Stimulated activated CD8-positive, alpha-beta memory T cell treated with anti-CD3 and anti-CD28 coated beads, Interleukin-12 subunit alpha, Interleukin-12 subunit beta, amount 100 ng/mL, for 24 hours (primary cell): ENCODE results near the gene PRSS57.
"Not testable (repeated sequence)": the region's sequence is repeated elsewhere in the genome, so short reads cannot be mapped to it uniquely, and the experiment has no call there.

Source experiments
- DNase-seq: peaks from one replicate; pipeline ENCODE4 v3.0.0-alpha.2; 2020; ENCODE audit errors: extremely low read depth

The PRSS57 gene

DNA sequence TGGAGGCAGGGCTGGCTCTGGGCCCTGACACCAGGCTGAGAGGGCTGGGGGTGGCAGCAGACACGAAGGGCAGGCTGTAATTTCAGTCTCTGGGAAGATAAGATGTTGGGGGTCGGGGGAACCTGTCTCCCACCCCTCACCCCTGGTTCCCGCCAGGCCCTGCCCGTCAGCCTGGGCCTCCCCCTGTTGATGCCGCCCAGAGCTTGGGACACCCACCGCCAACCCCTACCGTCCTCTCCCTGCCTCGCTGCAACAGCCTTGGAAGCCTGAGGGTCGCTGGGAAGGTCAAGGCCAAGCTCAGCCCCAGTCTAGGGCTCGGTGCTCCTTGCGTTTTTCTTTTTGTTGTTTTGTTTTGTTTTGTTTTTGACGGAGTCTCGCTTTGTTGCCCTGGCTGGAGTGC, 28.0 kb upstream of the PRSS57 start:
- DNase-seq = no peak

GRCh38 chr19:722553-723101, 27.4 kb upstream of the PRSS57 start:
- DNase-seq = no peak

DNA sequence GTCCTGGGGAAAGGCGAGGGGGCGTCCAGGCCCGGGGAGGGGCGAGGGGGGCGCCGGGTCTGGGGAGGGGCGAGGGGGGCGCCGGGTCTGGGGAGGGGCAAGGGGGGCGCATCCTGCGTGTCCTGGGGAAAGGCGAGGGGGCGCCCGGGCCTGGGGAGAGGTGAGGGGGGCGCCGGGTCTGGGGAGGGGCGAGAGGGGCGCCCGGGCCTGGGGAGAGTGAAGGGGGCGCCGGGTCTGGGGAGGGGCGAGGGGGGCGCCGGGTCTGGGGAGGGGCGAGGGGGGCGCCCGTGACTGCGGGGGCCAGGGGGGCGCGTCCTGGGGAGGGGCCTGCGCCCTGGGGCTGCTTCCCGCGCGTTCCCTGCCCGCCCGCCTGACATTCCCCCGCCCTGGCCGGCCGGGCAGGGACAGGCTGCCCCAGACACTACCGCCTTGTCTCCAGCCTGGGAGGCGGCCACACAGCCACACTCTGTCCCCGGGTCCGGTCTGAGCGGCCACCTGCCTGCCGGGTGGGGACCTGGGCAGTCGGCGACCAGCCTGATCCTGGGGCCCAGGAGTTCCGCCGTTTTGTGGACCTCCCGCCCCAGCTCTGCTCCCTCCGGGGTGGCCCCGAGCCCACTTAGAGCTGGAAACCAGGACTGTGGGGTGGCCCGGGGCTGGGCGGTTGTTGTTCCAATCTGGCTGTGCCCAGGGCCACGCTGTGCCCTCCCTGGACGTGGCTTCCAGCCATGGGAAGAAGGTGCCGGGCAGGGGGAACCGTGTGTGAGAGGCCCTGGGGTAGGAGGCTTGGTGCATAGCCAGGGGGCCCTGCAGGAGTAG, 25.3 kb upstream of the PRSS57 start:
- DNase-seq = no peak

DNA sequence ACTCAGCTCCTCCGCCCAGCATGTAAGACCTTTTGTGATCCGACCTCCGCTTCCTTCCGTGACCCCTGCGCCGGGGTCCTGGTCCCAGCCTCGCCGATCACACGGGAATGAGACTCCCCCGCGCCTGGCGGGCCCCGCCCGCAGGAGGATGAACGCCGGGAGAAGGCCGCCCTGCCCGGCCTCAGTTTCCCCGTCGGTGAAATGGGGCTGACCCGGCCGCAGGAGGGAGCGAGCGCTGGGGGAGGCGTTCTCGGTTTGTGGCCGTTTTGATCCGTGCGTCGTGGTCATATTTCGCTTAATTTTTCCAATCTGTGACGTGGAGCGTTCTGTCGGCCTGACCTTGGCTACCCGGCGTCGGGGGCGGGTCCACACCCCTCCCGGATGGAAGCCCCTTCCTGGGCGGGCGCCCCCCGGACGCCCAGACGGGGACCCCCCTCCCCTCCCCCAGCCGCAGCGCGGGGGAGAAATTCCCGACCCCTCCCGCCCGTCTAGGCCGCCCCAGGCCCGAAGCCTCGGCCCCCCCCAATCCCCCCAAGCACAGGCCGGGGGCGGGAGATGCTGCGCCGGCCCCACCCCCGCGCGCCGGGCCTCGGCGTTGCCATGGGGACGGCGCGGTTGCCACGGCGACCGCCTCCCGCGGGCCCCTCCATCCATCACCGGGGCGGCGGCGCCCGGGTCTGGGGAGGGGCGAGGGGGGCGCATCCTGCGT, 24.5 kb upstream of the PRSS57 start:
- DNase-seq = no peak

DNA sequence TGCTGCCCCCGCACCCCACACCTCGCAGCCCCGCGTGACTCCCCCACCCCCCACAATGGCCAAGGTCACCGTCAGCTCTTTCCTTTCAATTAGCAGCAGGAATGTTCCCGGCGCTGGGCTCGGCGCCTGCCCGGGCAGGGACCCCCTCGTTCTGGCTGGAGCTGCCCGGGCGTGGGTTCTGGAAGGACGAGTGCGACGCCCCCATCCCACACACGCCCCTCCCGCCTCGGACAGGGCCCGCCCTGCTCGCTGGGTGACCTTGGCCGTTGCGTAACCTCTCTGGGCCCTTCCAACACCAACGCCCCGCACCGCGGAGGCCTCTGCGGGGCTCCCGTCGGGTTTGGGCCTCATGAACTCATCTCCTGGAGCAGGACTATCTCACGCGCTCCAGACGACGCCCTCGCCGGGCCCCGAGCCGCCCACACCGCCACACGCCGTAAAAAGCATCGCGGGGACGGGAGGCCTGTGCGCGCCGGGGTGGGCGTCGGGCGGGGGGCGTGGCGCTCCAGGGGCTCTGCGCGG, 23.8 kb upstream of the PRSS57 start:
- no peak for DNase-seq

DNA sequence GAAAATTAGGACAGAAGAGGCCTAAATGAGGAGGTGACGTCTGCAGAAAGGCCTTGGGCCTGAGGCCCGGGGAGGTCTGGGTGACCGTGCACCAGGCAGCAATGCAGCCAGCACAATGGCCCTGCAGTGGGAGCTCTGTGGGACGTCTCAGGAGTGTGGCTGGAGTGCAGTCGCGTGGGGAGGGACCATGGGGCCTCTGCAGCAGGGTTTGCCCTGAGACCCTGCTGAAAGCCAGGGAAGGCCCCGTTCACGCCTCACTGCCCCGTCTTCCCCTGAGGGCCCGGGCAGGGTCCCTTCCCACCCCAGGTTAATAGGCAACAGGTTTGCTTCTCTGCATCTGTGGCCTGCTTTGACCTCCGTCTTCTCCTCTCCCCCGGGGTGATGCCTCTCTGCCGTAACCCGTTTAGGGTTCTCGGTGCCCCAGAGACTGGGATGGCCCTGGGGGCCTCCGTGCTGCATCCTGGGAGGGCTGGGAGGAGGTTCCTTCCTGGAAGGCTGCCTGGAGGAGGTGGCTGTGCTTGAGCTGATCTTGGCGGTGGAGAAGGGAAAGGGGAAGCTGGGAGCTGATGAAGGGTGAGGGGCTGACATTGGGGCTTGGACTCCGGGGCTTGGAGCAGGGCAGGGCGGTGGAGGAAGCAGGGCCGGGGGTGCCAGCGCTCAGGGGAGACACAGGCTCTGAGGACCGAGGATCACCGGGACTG, 23.1 kb upstream of the PRSS57 start:
- DNase-seq = no peak

- no peak for DNase-seq
These were observed 20.1 kb upstream of the PRSS57 start for GRCh38 chr19:715347-715746.

GRCh38 chr19:711254-711653, 16.0 kb upstream of the PRSS57 start:
- DNase-seq = no peak

- no peak for DNase-seq
These were observed 15.5 kb upstream of the PRSS57 start for GRCh38 chr19:710767-711166.

GRCh38 chr19:709965-710571, 14.8 kb upstream of the PRSS57 start:
- DNase-seq = no peak

DNA sequence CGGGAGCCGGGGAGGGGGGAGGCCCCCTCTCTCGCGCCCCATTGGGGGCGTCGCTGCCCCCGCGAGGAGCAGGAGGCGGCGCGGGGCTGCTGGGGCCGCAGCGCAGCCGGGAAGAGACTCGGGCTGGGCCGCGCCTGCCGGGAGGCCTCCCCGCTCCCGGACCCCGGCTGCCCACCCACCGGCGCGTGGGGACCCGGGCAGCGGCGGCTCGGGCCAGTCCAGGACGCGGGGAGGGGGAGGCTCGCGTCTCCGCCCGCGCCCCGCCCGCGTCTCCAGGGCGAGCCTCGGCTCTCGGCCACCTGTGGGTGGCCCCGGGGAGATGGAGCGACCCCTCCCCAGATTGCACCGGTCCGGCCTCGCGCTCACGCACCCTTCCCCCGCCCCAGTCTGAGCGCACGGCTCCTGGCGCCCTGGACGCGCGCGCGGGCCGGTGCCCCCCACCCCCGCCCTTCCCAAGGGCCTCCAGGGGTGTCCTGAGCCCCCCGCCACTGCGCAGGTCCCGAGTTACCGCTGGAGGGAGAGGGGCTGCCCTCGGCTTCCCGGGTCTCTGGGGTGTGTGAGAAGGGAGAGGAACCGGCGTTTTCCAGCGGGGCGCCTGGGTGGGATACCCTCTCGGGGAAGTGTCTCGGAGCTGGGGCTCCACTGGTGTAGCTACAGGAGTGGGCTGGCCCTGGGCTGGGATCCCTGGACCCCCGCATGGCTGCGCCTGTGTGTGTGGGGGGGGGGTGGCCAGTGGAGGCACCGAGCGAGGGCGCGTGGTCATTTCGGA, 14.1 kb upstream of the PRSS57 start:
- DNase-seq = no peak

DNA sequence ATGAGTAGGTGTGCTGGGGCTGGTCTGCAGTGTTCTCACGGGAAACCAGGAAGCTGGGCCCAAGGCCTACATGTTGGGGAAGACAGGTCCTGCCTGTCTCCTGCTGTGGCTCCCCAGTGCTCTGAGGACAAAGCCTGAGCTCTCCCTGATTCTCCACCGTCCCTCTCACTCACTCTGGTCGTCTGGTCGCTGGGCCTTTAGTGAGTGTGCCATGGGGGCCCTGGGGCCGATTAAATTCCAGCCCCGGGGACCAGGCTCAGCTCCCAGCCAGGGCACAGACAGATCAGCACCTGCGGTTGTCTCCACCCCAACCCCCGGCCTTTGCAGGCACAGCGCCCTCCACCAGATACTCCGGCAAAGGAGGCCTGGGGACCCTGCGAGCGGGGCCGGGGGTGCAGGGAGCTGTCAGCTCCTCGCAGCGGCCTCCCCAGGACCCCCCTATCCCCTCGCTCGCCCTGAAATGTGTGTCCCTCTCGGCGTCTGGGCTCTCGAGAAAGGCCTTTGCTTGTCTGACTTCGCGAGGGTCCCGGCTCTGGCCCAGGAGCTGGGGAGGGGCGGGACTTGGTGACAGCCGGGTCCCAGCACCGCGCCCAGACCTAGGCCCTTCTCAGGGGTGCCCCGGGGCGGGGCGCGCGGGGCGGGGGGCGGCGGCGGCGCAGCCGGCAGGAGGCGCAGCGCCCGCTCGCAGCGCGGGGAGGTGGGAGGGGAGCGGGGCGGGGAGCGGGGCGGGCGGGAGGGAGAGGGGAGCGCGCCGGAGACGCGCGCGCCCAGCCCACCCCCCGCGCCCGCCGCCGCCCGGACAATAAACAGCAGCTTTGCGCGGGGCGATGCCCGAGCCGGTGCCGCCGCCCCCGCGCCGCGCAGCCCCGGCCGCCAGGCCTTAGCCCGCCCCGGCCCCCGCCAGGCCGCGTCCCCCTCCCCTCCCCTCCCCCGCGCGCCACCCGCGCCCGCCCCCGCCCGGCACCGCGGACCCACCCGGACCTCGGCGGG, 13.2 kb upstream of the PRSS57 start, which contains the start of gene PALM:
TSS of gene PALM (plus strand) at position 782 of the 990 bp plus-strand sequence. CDS start 212 bp downstream, outside the sequence.
- DNase-seq = no peak

DNA sequence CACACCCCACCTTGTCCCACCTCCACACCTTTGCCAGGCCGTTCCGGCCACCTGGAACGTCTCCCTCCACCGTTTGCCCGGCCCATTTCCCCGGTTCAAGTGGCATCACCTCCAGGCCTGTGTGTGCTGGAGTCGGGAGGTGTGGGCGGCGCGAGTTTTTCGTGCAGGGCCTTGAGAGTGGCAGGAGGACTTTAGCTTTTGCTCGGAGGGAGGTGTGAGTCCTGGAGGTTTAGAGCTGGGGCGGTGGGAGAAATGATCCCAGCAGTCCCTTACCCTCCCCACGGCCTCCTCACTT, 9.1 kb upstream of the PRSS57 start:
- DNase-seq = no peak

GRCh38 chr19:703651-704446, 8.6 kb upstream of the PRSS57 start:
- DNase-seq = peak; percentile 33

DNA sequence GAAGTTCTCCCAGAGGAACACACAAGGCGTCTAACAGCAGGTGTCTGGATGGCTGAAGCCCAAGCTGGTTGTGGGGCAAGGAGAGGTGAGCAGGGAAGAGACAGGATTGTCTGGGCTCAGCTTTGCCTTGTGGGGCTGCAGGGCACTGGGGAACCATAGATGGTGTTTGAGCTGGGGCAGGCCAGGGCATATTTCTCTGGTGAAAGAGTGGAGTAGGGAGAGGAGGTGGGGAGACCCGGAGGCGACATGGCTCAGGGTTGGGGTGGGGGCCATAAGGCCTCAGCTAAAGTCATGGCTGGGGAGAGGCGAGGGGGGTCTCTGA, 8.0 kb upstream of the PRSS57 start:
- no peak for DNase-seq

- DNase-seq = not testable (repeated sequence)
These were observed 7.6 kb upstream of the PRSS57 start for GRCh38 chr19:702847-703246.

DNA sequence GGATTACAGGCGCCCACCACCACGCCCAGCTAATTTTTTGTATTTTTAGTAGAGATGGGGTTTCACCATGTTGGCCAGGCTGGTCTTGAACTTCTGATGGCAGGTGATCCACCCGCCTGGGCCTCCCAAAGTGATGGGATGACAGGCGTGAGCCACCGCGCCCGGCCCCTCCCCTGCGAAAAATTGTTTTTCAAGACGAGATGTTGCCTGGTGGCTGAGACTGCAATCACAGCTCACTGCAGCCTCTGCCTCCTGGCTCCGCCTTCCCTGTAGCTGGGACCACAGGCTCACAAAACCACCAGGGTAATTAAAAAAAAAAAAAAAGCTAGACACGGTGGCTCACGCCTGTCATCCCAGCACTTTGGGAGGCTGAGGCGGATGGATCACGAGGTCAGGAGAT, 4.6 kb upstream of the PRSS57 start:
- DNase-seq = not testable (repeated sequence)

DNA sequence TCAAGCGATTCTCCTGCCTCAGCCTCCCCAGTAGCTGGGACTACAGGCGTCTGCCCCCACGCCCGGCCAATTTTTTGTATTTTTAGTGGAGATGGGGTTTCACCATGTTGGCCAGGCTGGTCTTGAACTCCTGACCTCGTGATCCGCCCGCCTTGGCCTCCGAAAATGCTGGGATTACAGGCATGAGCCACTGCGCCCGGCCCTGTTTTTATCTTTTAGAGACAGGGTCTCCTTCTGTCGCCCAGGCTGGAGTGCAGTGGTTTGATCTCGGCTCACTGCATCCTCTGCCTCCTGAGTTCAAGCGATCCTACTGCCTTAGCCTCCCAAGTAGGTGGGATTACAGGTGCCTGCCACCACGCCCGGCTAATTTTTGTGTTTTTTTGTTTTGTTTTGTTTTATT, 3.3 kb upstream of the PRSS57 start:
- not testable (repeated sequence) for DNase-seq
